Heart right ventricle (tissue), 16 donors: Measurements from ENCODE around the gene DGAT2. TPM values are rescaled to one million over a fixed set of nuclear protein-coding genes. Genes with fewer than 3 reads are reported as not detected.
A peak's percentile ranks its signal among the peaks of the same experiment; 100 is the strongest.

Experiments
- ATAC-seq, 8 donors: fragments of 200-7000 bp; cut with Tn5 transposase; one replicate each; pipeline ENCODE4 v1.9.1; 2020; ENCODE audit warnings: mild to moderate bottlenecking in 8 of 8, moderate library complexity in 8 of 8, moderate number of reproducible peaks in 1 of 8
- DNase-seq, 2 donors: peaks; one replicate each; pipeline ENCODE4 v3.0.0-alpha.2; 2020
- H3K27ac ChIP-seq, 10 donors: fragments of 200-600 bp; sonication (generic) in 2 of 10; one replicate each; pipeline versions ENCODE4 v1.5.0 to v1.8.0; 2020 to 2022; ENCODE audit warnings: mild to moderate bottlenecking in 3 of 10
- H3K27me3 ChIP-seq, 7 donors: fragments of 200-600 bp; one replicate each; pipeline ENCODE4 v1.8.0; 2021 to 2022; ENCODE audit warnings: mild to moderate bottlenecking in 2 of 7
- H3K36me3 ChIP-seq, 9 donors: fragments of 200-600 bp; sonication (generic) in 1 of 9; one replicate each; pipeline versions ENCODE4 v1.5.0 to v1.8.0; 2020 to 2022; ENCODE audit warnings: mild to moderate bottlenecking in 2 of 9
- H3K4me1 ChIP-seq, 9 donors: fragments of 200-600 bp; sonication (generic) in 1 of 9; one replicate each; pipeline versions ENCODE4 v1.5.0 to v1.8.0; 2020 to 2022; ENCODE audit warnings: mild to moderate bottlenecking in 4 of 9
- H3K4me3 ChIP-seq, 10 donors: fragments of 200-600 bp; sonication (generic) in 2 of 10; one replicate each; pipeline versions ENCODE4 v1.5.0 to v1.8.0; 2020 to 2022; ENCODE audit warnings: mild to moderate bottlenecking in 7 of 10, moderate library complexity in 2 of 10
- H3K9me3 ChIP-seq, 11 donors: fragments of 200-600 bp in 10 of 11; sonication (generic) in 2 of 11; one replicate each; pipeline versions ENCODE4 v1.5.0 to v1.8.0; 2013 to 2022; ENCODE audit warnings: mild to moderate bottlenecking in 2 of 11, control low read depth in 1 of 11, moderate library complexity in 1 of 11
- WGBS, 2 donors: extraction: QIAGEN DNeasy Blood & Tissue Kit; methylation state at CpG; one replicate each; pipeline ENCODE4 v1.1.7; 2013; ENCODE audit warnings: inconsistent platforms in 1 of 2; 5-methylcytosine and 5-hydroxymethylcytosine counted together
- intact Hi-C, 10 donors: fragments of 100-400 bp; cut with DNase I; formaldehyde crosslinking; loops; one replicate each; pipeline versions ENCODE4 v1.11.1 to v1.14.2; 2022
- polyA plus RNA-seq, 2 donors: library from polyadenylated mRNA; stranded (reverse); fragments of 200-250 nt; gene quantifications; one replicate each; pipeline ENCODE4 v1.2.3, GENCODE V29; 2013
- total RNA-seq, 10 donors: library from RNA; stranded (reverse); fragmentation: NEBNext Ultra II Directional in 3 of 10; extraction: Animal tissue kit (Norgen Biotek cat#: 25700) in 3 of 10; gene quantifications; one replicate each; pipeline versions ENCODE4 v1.2.1 to v1.2.4, GENCODE V29; 2021 to 2023
- TF ChIP-seq, protein P1 (sequence below), 9 donors: fragments of 200-600 bp; sonication (generic) in 2 of 9; IDR thresholded peaks; one replicate each; pipeline versions ENCODE4 v1.5.0 to v1.8.0; 2021 to 2022; ENCODE audit warnings: antibody characterized with exemption in 9 of 9, mild to moderate bottlenecking in 5 of 9, moderate library complexity in 1 of 9
- donor health status: Arrhythmogenic right ventricular cardiomyopathy.
- donor health status: ischemic (EF 13 %, LVEDD 7.1; RV severe dilation, severe dysfunction).
- donor health status: healthy with polysubstance abuse.
- donor health status: DM: no; HTN: yes; CAD: no.
- donor health status: DM: no; HTN: no; CAD: no.
- donor health status: ischemic (EF 25% LVEDD 6.9; RV normal size, moderate dysfunction).
- donor health status: ischemic (EF 25% LVEDD 5.7; RV mildly dilated, moderate dysfunction).
- donor health status: healthy.
- donor health status: DM: yes; HTN: yes; CAD: no.
- donor health status: Ischemic cardiomyopathy.
- donor health status: ischemic (EF 35%, LVEDD 5.7; RV mildly dilated, moderate dysfunction).
- donor health status: nonischemic (EF 11% LVEDD 7.7; RV severe dilation, severe dysfunction).
- donor health status: DM: yes; HTN: yes; CAD: no.
- donor health status: PGD.
- donor health status: ischemic (EF 29% LVEDD 5.4; RV normal size, mild dysfunction).
- donor health status: nonischemic (EF 23%, LVEDD 6.1; RV moderate dilation, normal function).

The DGAT2 gene
- total and polyA plus RNA-seq, 12 donors: 6.2 to 24.4 (median 10.6) TPM

DNA sequence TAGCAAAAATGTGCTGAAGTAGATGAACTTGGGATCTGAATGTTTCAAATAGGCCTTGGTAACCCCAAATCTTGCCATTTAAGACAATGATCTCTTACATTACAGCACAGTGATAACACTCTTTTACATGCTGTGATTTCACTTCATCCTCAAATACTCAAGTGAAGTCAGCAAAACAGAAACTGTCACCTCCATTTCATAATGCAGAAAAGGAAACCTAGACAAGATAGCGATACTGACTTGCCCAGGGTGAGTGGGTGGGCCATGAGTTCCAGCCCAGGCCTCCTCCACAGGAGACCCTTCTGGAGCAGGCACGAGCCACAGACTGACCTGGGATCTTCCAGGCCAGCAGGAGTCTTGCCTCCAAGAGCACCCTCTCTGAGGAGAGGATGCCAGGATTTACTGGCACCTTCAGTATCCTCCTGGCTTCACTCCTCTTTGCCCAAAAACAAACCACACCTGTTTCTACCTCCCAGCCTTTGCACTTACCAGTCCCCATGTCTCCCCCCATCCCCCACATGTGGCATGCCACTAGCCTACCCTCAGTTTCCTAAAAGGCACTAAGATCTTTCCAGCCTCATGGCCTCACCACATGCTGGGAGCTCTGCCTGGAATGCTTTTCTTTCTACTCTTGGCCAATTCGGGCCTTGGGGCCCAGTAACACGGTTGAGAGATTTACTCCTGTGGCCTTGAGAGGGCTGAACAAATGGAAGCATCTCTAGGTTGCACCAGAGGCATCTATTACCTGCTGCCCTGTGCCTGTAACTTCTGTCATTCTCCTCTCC is 1.9 kb upstream of the DGAT2 start:
- Histone ChIP-seq H3K27ac (no peak overlapping the region), H3K4me3 (no peak overlapping the region), H3K9me3 (no peaks in the 10 kb centered on the region), H3K36me3 (no peaks in the 10 kb centered on the region), H3K4me1 (peaks cover 7 to 51% (median 16%) of the 10 kb centered on the region in 9 donors), H3K27me3 (peaks cover 0 to 30% (median 22%) of the 10 kb centered on the region in 7 donors)
- intact Hi-C loops: loop anchor here in 5 of 10 donors (5.0 to 10.0 kb wide), 3 partner anchors 52 to 222 kb away; partner anchors contain the start of gene MOGAT2 (in 2 of the 5)
- DNase-seq (no peak), ATAC-seq (no peak)
- TF ChIP-seq, protein P1, sequence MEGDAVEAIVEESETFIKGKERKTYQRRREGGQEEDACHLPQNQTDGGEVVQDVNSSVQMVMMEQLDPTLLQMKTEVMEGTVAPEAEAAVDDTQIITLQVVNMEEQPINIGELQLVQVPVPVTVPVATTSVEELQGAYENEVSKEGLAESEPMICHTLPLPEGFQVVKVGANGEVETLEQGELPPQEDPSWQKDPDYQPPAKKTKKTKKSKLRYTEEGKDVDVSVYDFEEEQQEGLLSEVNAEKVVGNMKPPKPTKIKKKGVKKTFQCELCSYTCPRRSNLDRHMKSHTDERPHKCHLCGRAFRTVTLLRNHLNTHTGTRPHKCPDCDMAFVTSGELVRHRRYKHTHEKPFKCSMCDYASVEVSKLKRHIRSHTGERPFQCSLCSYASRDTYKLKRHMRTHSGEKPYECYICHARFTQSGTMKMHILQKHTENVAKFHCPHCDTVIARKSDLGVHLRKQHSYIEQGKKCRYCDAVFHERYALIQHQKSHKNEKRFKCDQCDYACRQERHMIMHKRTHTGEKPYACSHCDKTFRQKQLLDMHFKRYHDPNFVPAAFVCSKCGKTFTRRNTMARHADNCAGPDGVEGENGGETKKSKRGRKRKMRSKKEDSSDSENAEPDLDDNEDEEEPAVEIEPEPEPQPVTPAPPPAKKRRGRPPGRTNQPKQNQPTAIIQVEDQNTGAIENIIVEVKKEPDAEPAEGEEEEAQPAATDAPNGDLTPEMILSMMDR (IDR thresholded peaks at IDR 0.05): no peak
- 61 to 65% methylated on average over 4 of the region's 4 CpGs for WGBS, 2 donors

DNA sequence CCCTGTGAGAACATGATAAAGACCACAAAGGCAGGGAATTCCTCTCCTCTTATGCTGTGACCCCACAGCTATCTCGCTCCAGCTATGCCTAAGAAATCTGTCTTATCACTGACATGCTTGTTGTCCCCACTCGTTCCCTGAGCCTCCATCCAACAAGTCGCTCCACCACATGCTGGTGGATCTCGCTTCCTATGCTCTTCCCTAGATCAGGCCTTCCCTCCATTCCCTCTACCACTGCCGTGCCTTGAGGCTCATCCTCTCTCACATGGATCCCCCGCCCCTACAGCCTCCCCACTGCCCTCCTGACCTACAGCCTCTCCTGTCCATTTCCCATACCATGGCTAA is 1.4 kb upstream of the DGAT2 start:
- intact Hi-C loops: loop anchor here in 5 of 10 donors (5.0 to 10.0 kb wide), 3 partner anchors 52 to 222 kb away; partner anchors contain the start of gene MOGAT2 (in 2 of the 5)
- ATAC-seq (no peak), DNase-seq (no peak)
- Histone ChIP-seq H3K27me3 (peaks cover 0 to 30% (median 22%) of the 10 kb centered on the region in 7 donors), H3K4me3 (no peak overlapping the region), H3K9me3 (no peaks in the 10 kb centered on the region), H3K27ac (no peak overlapping the region), H3K4me1 (peaks cover 7 to 54% (median 16%) of the 10 kb centered on the region in 9 donors), H3K36me3 (no peaks in the 10 kb centered on the region)
- TF ChIP-seq, protein P1 (IDR thresholded peaks at IDR 0.05): no peak
- WGBS, 2 donors: 83 to 88% methylated on average over 6 of the region's 6 CpGs

DNA sequence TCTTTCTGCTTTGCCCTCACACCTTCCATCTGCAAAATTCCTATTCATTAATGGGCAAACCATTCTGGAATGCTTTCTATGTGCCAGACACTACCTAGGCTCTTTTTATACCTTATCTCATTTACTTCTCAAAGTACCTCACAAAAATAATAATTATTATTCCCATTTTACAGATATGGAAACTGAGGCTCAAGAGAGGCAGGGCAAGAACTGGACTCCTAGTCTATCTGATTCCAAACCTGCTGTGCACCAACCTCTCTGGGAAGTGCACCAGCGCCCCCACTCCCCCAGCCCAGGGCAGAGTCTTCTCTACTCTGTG is 826 bp upstream of the DGAT2 start:
- peak overlapping the region in 2 of 10 donors; percentile 65 to 68 for H3K4me3 ChIP-seq
- WGBS, 2 donors: 35 to 50% methylated on average over 1 of the region's 1 CpG

More for the DNA sequence above, 826 bp upstream of the DGAT2 start:
- intact Hi-C loops: loop anchor here in 6 of 10 donors (1.0 to 10.0 kb wide), 4 partner anchors 53 to 223 kb away; partner anchors contain the start of gene MOGAT2 (in 2 of the 6)
- H3K36me3 ChIP-seq: no peaks in the 10 kb centered on the region
- ATAC-seq (no peak), DNase-seq (no peak)
- peaks cover 7 to 54% (median 16%) of the 10 kb centered on the region in 9 donors for H3K4me1 ChIP-seq
- no peaks in the 10 kb centered on the region for H3K9me3 ChIP-seq
- H3K27ac ChIP-seq: no peak overlapping the region
- peaks cover 0 to 30% (median 22%) of the 10 kb centered on the region in 7 donors for H3K27me3 ChIP-seq
- TF ChIP-seq, protein P1 (IDR thresholded peaks at IDR 0.05): no peak
